Measurements from ENCODE around the gene ATP10A. TPM values are rescaled to one million over a fixed set of nuclear protein-coding genes. Genes with fewer than 3 reads are reported as not detected.

The ATP10A gene
- polyA plus RNA-seq, 1 donor (not counting 4 experiments of a cell fraction or from before 2014, with no cell fraction given): not detected

GRCh38 chr15:25661898-25662297 is 201.2 kb downstream of the ATP10A start:
- no peak overlapping the region for H3K4me3 ChIP-seq (ENCODE audit: control insufficient read depth in 2 of 3, extremely low read depth in 1 of 3, insufficient read depth in 2 of 3, low read depth in 1 of 3, low read length in 3 of 3)
- DNase-seq (ENCODE audit: low read depth, low spot score) (no peak), FAIRE-seq (no peak)
- dilution Hi-C loops (cut with MboI; ENCODE audit: extremely low pct_ligation_motif_present, low sequenced_read_pairs): no loop called here
- H3K79me2 ChIP-seq (ENCODE audit: control insufficient read depth, insufficient read depth, low read length): no peaks in the 10 kb centered on the region
- H3K27me3 ChIP-seq (ENCODE audit: control insufficient read depth, extremely low read depth, insufficient read depth, low read length): no peaks in the 10 kb centered on the region
- no peak overlapping the region for H3K4me2 ChIP-seq (ENCODE audit: control insufficient read depth, extremely low read depth, insufficient read depth, low read depth, low read length)
- H3K36me3 ChIP-seq (ENCODE audit: control insufficient read depth in 2 of 2, extremely low read depth in 1 of 2, insufficient read depth in 2 of 2, low read length in 2 of 2): no peaks in the 10 kb centered on the region
- H2AFZ ChIP-seq (ENCODE audit: control insufficient read depth, low read length): no peak overlapping the region
- H4K20me1 ChIP-seq (ENCODE audit: control insufficient read depth, extremely low read depth, insufficient read depth, low read length): no peaks in the 10 kb centered on the region
- no peak overlapping the region for H3K27ac ChIP-seq (ENCODE audit: control insufficient read depth, insufficient read depth, low read length)
- H3K4me1 ChIP-seq (ENCODE audit: control insufficient read depth, extremely low read depth, insufficient read depth, low read length): no peaks in the 10 kb centered on the region
- H3K9ac ChIP-seq (ENCODE audit: control insufficient read depth, extremely low read depth, insufficient read depth, low read length): no peak overlapping the region
- peaks cover 4% of the 10 kb centered on the region for H3K9me3 ChIP-seq (ENCODE audit: control insufficient read depth, low read depth, low read length)
- TF ChIP-seq EZH2 (IDR thresholded peaks at IDR 0.05; ENCODE audit: low read length): no peak
- TF ChIP-seq CTCF (optimal IDR thresholded peaks at IDR 0.05 in 1 of 3, IDR thresholded peaks at IDR 0.05 in 1 of 3, conservative IDR thresholded peaks at IDR 0.05 in 1 of 3; ENCODE audit: extremely low read depth in 1 of 3, insufficient read depth in 2 of 3, low read length in 3 of 3): no peak
- H3K9me1 ChIP-seq (ENCODE audit: control insufficient read depth, extremely low read depth, insufficient read depth, low read length): no peaks in the 10 kb centered on the region

- TF ChIP-seq EZH2 (IDR thresholded peaks at IDR 0.05; ENCODE audit: low read length) (no peak), CTCF (optimal IDR thresholded peaks at IDR 0.05 in 1 of 3, IDR thresholded peaks at IDR 0.05 in 1 of 3, conservative IDR thresholded peaks at IDR 0.05 in 1 of 3; ENCODE audit: extremely low read depth in 1 of 3, insufficient read depth in 2 of 3, low read length in 3 of 3) (no peak)
- no peaks in the 10 kb centered on the region for H3K79me2 ChIP-seq (ENCODE audit: control insufficient read depth, insufficient read depth, low read length)
- no peaks in the 10 kb centered on the region for H3K36me3 ChIP-seq (ENCODE audit: control insufficient read depth in 2 of 2, extremely low read depth in 1 of 2, insufficient read depth in 2 of 2, low read length in 2 of 2)
- H3K9ac ChIP-seq (ENCODE audit: control insufficient read depth, extremely low read depth, insufficient read depth, low read length): no peak overlapping the region
- DNase-seq (ENCODE audit: low read depth, low spot score) (no peak), FAIRE-seq (no peak)
- no peaks in the 10 kb centered on the region for H3K27me3 ChIP-seq (ENCODE audit: control insufficient read depth, extremely low read depth, insufficient read depth, low read length)
- H3K27ac ChIP-seq (ENCODE audit: control insufficient read depth, insufficient read depth, low read length): no peak overlapping the region
- no peaks in the 10 kb centered on the region for H3K9me3 ChIP-seq (ENCODE audit: control insufficient read depth, low read depth, low read length)
- dilution Hi-C loops (cut with MboI; ENCODE audit: extremely low pct_ligation_motif_present, low sequenced_read_pairs): no loop called here
- no peak overlapping the region for H2AFZ ChIP-seq (ENCODE audit: control insufficient read depth, low read length)
- H3K4me1 ChIP-seq (ENCODE audit: control insufficient read depth, extremely low read depth, insufficient read depth, low read length): no peaks in the 10 kb centered on the region
- no peak overlapping the region for H3K4me3 ChIP-seq (ENCODE audit: control insufficient read depth in 2 of 3, extremely low read depth in 1 of 3, insufficient read depth in 2 of 3, low read depth in 1 of 3, low read length in 3 of 3)
- no peaks in the 10 kb centered on the region for H4K20me1 ChIP-seq (ENCODE audit: control insufficient read depth, extremely low read depth, insufficient read depth, low read length)
- no peaks in the 10 kb centered on the region for H3K9me1 ChIP-seq (ENCODE audit: control insufficient read depth, extremely low read depth, insufficient read depth, low read length)
- H3K4me2 ChIP-seq (ENCODE audit: control insufficient read depth, extremely low read depth, insufficient read depth, low read depth, low read length): no peak overlapping the region
Observed at GRCh38 chr15:25659251-25659650, 203.9 kb downstream of the ATP10A start.
